ENCODE measurements around the gene EN1. TPM values are rescaled to one million over a fixed set of nuclear protein-coding genes. Genes with fewer than 3 reads are reported as not detected.

Gene EN1
- total RNA-seq, 2 experiments from 2014 or later = not detected

GRCh38 chr2:118838741-118839455 is 8.6 kb downstream of the EN1 start:
- Mint-ChIP-seq H3K4me3 (no peak overlapping the region), H3K4me1 (peaks cover 13% of the 10 kb centered on the region), H3K27me3 (peaks cover 99% of the 10 kb centered on the region), H3K27ac (no peak overlapping the region), H3K9me3 (no peaks in the 10 kb centered on the region), H3K36me3 (no peaks in the 10 kb centered on the region)
- DNase-seq = no peak

- no peaks in the 10 kb centered on the region for H3K9me3 Mint-ChIP-seq
- peaks cover 99% of the 10 kb centered on the region for H3K27me3 Mint-ChIP-seq
- H3K4me1 Mint-ChIP-seq = peaks cover 11% of the 10 kb centered on the region
- no peaks in the 10 kb centered on the region for H3K36me3 Mint-ChIP-seq
- no peak overlapping the region for H3K4me3 Mint-ChIP-seq
- DNase-seq = no peak
- no peak overlapping the region for H3K27ac Mint-ChIP-seq
These were observed 9.8 kb downstream of the EN1 start for GRCh38 chr2:118837621-118838020.

GRCh38 chr2:118837067-118837466 is 10.4 kb downstream of the EN1 start:
- no peaks in the 10 kb centered on the region for H3K36me3 Mint-ChIP-seq
- H3K4me3 Mint-ChIP-seq = no peak overlapping the region
- peaks cover 9% of the 10 kb centered on the region for H3K4me1 Mint-ChIP-seq
- no peak for DNase-seq
- H3K9me3 Mint-ChIP-seq = no peaks in the 10 kb centered on the region
- peaks cover 99% of the 10 kb centered on the region for H3K27me3 Mint-ChIP-seq
- H3K27ac Mint-ChIP-seq = no peak overlapping the region

GRCh38 chr2:118836411-118836930 is 11.0 kb downstream of the EN1 start:
- no peaks in the 10 kb centered on the region for H3K36me3 Mint-ChIP-seq
- H3K27me3 Mint-ChIP-seq = peaks cover 98% of the 10 kb centered on the region
- H3K9me3 Mint-ChIP-seq = no peaks in the 10 kb centered on the region
- no peak overlapping the region for H3K27ac Mint-ChIP-seq
- no peak for DNase-seq
- peak overlapping the region; percentile 60 for H3K4me3 Mint-ChIP-seq
- H3K4me1 Mint-ChIP-seq = peaks cover 8% of the 10 kb centered on the region

- H3K4me3 Mint-ChIP-seq = peak overlapping the region; percentile 60
These were observed 11.6 kb downstream of the EN1 start for GRCh38 chr2:118835746-118836410.

GRCh38 chr2:118834901-118835745 is 12.3 kb downstream of the EN1 start:
- peak overlapping the region; percentile 16 for H3K27ac Mint-ChIP-seq
- no peak for DNase-seq
- peaks cover 8% of the 10 kb centered on the region for H3K4me1 Mint-ChIP-seq
- H3K4me3 Mint-ChIP-seq = peak overlapping the region; percentile 57
- no peaks in the 10 kb centered on the region for H3K9me3 Mint-ChIP-seq
- peaks cover 98% of the 10 kb centered on the region for H3K27me3 Mint-ChIP-seq
- H3K36me3 Mint-ChIP-seq = no peaks in the 10 kb centered on the region

More at GRCh38 chr2:118835746-118836410, 11.6 kb downstream of the EN1 start:
- Mint-ChIP-seq H3K27me3 (peaks cover 98% of the 10 kb centered on the region), H3K4me1 (peaks cover 8% of the 10 kb centered on the region), H3K9me3 (no peaks in the 10 kb centered on the region), H3K27ac (no peak overlapping the region), H3K36me3 (no peaks in the 10 kb centered on the region)
- no peak for DNase-seq

- peaks cover 8% of the 10 kb centered on the region for H3K4me1 Mint-ChIP-seq
These were observed 13.0 kb downstream of the EN1 start for GRCh38 chr2:118834440-118834810.

GRCh38 chr2:118833716-118834439 is 13.6 kb downstream of the EN1 start:
- Mint-ChIP-seq H3K36me3 (no peaks in the 10 kb centered on the region), H3K9me3 (no peaks in the 10 kb centered on the region), H3K27ac (no peak overlapping the region), H3K27me3 (peaks cover 95% of the 10 kb centered on the region), H3K4me3 (no peak overlapping the region), H3K4me1 (peaks cover 8% of the 10 kb centered on the region)
- DNase-seq = no peak

More at GRCh38 chr2:118834440-118834810, 13.0 kb downstream of the EN1 start:
- H3K27ac Mint-ChIP-seq = no peak overlapping the region
- peaks cover 97% of the 10 kb centered on the region for H3K27me3 Mint-ChIP-seq
- no peak overlapping the region for H3K4me3 Mint-ChIP-seq
- no peaks in the 10 kb centered on the region for H3K9me3 Mint-ChIP-seq
- no peaks in the 10 kb centered on the region for H3K36me3 Mint-ChIP-seq
- no peak for DNase-seq

- Mint-ChIP-seq H3K4me3 (no peak overlapping the region), H3K4me1 (peaks cover 8% of the 10 kb centered on the region), H3K36me3 (no peaks in the 10 kb centered on the region), H3K27me3 (peaks cover 92% of the 10 kb centered on the region), H3K9me3 (no peaks in the 10 kb centered on the region), H3K27ac (no peak overlapping the region)
- DNase-seq = no peak
These were observed 14.4 kb downstream of the EN1 start for GRCh38 chr2:118832791-118833715.

- Mint-ChIP-seq H3K4me3 (no peak overlapping the region), H3K27ac (no peak overlapping the region), H3K36me3 (no peaks in the 10 kb centered on the region), H3K27me3 (peaks cover 90% of the 10 kb centered on the region), H3K4me1 (peaks cover 8% of the 10 kb centered on the region), H3K9me3 (no peaks in the 10 kb centered on the region)
- no peak for DNase-seq
These were observed 15.2 kb downstream of the EN1 start for GRCh38 chr2:118832071-118832790.

GRCh38 chr2:118830881-118831280 is 16.6 kb downstream of the EN1 start:
- Mint-ChIP-seq H3K4me3 (no peak overlapping the region), H3K27ac (no peak overlapping the region), H3K36me3 (no peaks in the 10 kb centered on the region), H3K27me3 (peaks cover 82% of the 10 kb centered on the region), H3K4me1 (peaks cover 1% of the 10 kb centered on the region), H3K9me3 (no peaks in the 10 kb centered on the region)
- DNase-seq = no peak

GRCh38 chr2:118830118-118830517 is 17.3 kb downstream of the EN1 start:
- no peak overlapping the region for H3K27ac Mint-ChIP-seq
- peaks cover 1% of the 10 kb centered on the region for H3K4me1 Mint-ChIP-seq
- H3K36me3 Mint-ChIP-seq = no peaks in the 10 kb centered on the region
- peaks cover 83% of the 10 kb centered on the region for H3K27me3 Mint-ChIP-seq
- DNase-seq = no peak
- H3K4me3 Mint-ChIP-seq = no peak overlapping the region
- H3K9me3 Mint-ChIP-seq = no peaks in the 10 kb centered on the region

- Mint-ChIP-seq H3K27me3 (peaks cover 71% of the 10 kb centered on the region), H3K9me3 (no peaks in the 10 kb centered on the region), H3K4me1 (peaks cover 1% of the 10 kb centered on the region), H3K4me3 (no peak overlapping the region), H3K36me3 (no peaks in the 10 kb centered on the region), H3K27ac (no peak overlapping the region)
- no peak for DNase-seq
These were observed 21.4 kb downstream of the EN1 start for GRCh38 chr2:118826093-118826492.

All from activated naive CD8-positive, alpha-beta T cell treated with anti-CD3 and anti-CD28 coated beads for 36 hours (primary cell).